Adipocyte (in vitro differentiated cells): ENCODE results near the gene METRNL.
"Not testable (repeated sequence)": the region's sequence is repeated elsewhere in the genome, so short reads cannot be mapped to it uniquely, and the experiment has no call there.

Experiments used
- DNase-seq: peaks from one replicate; pipeline ENCODE4 v3.0.0-alpha.2; 2015; ENCODE audit warnings: low read depth
- H3K27me3 ChIP-seq: replicated peaks from 2 replicates; pipeline ENCODE4 v1.7.0; 2013; ENCODE audit warnings: mild to moderate bottlenecking, low read length, moderate library complexity; ENCODE audit not compliant: control insufficient read depth, insufficient read depth
- H3K36me3 ChIP-seq: 2 replicates; pipeline ENCODE4 v1.7.0; 2013; ENCODE audit warnings: low read length, mild to moderate bottlenecking, moderate library complexity; ENCODE audit not compliant: control insufficient read depth, insufficient read depth, severe bottlenecking
- H3K4me1 ChIP-seq: 2 replicates; pipeline ENCODE4 v1.7.0; 2013; ENCODE audit warnings: mild to moderate bottlenecking, low read length, moderate library complexity; ENCODE audit not compliant: control insufficient read depth, insufficient read depth
- H3K4me3 ChIP-seq: 2 replicates; pipeline ENCODE4 v1.7.0; 2013; ENCODE audit warnings: mild to moderate bottlenecking, low read length, moderate library complexity
- H3K9ac ChIP-seq: 2 replicates; pipeline ENCODE4 v1.7.0; 2013; ENCODE audit warnings: mild to moderate bottlenecking, low read length, moderate library complexity
- H3K9me3 ChIP-seq: 2 replicates; pipeline ENCODE4 v1.7.0; 2013; ENCODE audit warnings: mild to moderate bottlenecking, low read length, moderate library complexity; ENCODE audit not compliant: control insufficient read depth

METRNL gene

DNA sequence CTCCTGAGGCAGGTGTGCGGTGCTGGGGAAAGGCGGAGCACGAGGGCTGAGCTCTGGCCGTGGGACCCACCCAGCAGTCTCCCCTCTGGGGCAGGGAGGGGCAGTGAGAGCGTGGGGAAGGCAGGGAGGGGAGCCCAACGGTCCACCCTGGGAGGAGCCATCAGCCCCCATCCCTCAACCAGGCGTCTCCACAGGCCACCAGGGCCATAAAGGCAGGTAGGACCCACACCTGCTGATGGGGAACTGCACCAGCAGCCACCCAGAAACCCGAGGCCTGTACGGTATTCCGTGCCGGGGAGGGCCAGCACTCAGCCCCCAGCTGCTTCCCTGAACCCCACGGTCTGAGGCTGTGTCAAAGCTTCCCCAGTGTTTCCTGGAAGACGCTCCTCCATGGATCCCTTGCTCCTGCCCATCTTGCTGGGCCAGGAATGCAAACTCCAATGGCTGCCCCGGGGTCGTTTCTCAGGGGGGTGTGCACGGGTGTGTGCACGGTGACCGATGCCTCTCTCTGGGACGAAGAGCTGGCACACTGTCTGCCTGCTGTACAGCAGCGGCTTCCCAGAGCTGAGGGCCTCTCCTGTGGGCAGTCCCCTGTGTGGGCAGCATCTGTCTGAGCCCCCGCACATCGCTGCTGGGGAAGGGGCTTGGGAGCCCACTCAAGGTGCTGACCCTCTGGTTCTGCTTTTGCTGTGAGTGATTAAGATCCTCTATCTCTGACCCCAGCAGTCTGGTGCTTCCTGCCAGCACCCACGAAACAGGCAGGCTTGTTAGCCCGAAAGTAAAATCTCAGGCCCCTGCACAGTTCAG, 17.2 kb upstream of the METRNL start:
- Histone ChIP-seq H3K27me3 (peaks cover 22% of the 10 kb centered on the region), H3K4me1 (no peaks in the 10 kb centered on the region), H3K9me3 (no peaks in the 10 kb centered on the region), H3K4me3 (no peak overlapping the region), H3K36me3 (no peaks in the 10 kb centered on the region), H3K9ac (no peak overlapping the region)
- DNase-seq = no peak

DNA sequence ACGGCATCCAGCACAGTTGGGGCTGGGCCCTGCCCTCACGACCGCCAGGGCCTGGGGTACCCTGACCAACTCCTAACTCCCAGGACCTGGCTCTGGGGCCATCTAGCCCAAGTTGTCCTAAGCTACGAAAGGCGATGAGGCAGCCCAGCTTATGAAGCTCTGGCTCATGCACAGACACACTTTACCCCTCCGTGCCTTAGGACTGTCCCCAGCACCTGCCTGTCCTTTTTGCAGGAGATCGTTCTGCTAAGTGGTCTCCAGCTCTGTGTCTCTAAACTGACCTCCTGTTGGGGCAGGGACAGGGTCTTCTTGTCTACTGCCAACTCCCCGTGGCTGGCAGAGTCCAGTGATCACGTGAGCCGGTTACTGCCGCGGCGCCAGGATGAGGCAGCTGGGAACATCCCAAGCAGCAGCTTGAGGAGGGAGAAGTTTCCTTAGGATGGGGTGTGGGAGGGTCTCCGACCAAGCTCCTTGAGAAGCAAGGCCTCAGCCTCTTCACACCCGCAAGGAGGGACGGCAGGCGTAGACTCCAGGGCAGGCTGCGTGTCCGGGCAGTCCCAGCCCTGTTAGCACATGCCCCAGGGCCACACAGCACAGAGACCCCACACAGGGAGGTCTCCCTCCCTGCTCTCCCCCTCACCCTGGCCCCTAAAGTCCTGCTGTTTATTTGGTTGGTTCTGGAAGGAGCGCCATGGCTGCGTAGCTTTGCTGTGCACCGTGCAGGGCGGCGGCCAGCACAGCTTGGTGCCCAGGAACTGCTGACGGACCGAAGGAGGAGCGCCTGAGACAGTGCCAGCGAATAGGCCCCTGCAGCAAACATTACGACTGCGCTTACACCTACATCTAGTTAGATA, 16.4 kb upstream of the METRNL start:
- Histone ChIP-seq H3K9me3 (no peaks in the 10 kb centered on the region), H3K36me3 (no peaks in the 10 kb centered on the region), H3K27me3 (peaks cover 22% of the 10 kb centered on the region), H3K4me1 (no peaks in the 10 kb centered on the region), H3K9ac (no peak overlapping the region), H3K4me3 (no peak overlapping the region)
- DNase-seq = no peak

DNA sequence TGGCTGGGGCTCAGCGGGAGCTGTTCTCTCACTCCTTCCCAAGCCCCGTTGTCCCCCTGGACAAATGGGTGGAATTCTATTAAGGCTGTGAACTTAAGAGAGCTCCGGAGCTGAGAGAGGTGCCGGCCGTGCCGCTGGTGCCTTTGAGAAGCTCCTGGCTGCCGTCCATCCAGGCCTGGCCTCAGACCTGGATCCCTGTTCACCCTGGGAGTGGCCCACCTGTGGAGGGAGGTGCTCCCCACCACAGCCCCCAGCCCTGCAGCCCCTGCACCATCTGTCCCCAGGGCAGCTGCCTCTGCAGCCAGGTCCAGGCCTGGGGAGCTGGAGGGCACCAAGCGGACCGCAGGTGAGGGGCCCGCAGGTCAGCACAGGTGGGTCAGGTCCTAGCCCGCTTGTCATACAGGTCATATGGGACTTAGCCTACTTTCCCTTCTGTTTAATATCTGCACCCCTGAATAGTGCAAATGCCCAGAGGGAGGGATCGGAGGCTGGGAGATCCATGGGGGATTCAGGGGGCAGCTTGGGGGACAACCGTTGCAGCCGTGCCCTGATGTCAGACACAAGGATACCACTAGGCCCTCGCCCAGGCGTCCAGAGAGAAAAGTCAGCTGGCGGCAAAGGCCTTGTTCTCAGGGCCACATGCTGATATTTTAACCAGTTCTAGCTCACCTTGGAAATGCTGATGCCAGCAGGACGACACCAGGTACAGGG, 15.2 kb upstream of the METRNL start:
- H3K9me3 ChIP-seq = no peaks in the 10 kb centered on the region
- H3K4me1 ChIP-seq = no peaks in the 10 kb centered on the region
- DNase-seq = no peak
- no peak overlapping the region for H3K4me3 ChIP-seq
- H3K9ac ChIP-seq = no peak overlapping the region
- H3K36me3 ChIP-seq = no peaks in the 10 kb centered on the region
- peaks cover 22% of the 10 kb centered on the region for H3K27me3 ChIP-seq

DNA sequence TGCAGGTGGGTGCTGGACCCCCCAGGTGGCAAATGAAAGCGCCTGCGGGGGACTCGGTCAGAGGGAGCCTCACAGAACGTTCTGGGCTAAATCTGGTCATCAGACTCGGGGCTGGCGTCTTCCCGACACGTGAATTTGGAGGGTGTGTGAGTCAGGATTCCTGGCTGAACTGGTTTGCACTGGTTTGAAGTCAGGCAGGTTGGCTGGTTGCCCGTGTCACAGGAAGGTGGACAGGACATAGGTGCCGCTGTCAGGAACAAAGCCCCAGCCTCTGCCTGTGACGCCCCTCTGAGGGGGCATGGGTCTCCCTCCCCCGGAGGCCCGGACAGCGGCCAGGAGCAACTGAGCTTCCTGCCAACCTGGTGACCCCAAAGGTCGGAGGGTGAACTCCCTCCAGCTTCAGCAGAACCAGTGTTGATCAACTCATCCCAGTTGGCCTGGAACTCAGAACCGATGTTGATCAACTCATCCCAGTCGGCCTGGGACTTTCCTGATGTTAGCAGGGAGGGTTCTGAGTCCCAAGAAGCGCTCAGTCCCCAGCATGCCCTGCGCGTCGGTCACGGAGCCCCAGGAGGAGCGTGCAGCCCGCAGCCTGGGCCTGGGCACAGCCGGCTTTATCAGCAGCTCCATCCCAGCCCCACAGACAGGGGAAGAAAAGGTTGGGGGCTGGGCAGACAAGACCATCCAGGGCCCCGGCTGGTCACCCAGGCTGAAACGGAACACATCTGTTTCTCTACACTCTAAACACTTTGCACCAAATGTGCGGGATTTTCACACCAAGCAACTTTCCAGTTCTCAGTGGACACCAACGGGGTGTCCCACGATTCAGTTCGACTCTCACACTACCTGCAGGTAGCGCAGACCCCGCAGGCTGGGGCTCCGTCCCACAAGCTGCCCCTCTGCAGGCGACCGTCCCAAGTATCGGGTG, 14.4 kb upstream of the METRNL start:
- no peaks in the 10 kb centered on the region for H3K36me3 ChIP-seq
- H3K9ac ChIP-seq = no peak overlapping the region
- H3K4me3 ChIP-seq = no peak overlapping the region
- no peaks in the 10 kb centered on the region for H3K9me3 ChIP-seq
- H3K27me3 ChIP-seq = peaks cover 22% of the 10 kb centered on the region
- no peaks in the 10 kb centered on the region for H3K4me1 ChIP-seq
- no peak for DNase-seq

DNA sequence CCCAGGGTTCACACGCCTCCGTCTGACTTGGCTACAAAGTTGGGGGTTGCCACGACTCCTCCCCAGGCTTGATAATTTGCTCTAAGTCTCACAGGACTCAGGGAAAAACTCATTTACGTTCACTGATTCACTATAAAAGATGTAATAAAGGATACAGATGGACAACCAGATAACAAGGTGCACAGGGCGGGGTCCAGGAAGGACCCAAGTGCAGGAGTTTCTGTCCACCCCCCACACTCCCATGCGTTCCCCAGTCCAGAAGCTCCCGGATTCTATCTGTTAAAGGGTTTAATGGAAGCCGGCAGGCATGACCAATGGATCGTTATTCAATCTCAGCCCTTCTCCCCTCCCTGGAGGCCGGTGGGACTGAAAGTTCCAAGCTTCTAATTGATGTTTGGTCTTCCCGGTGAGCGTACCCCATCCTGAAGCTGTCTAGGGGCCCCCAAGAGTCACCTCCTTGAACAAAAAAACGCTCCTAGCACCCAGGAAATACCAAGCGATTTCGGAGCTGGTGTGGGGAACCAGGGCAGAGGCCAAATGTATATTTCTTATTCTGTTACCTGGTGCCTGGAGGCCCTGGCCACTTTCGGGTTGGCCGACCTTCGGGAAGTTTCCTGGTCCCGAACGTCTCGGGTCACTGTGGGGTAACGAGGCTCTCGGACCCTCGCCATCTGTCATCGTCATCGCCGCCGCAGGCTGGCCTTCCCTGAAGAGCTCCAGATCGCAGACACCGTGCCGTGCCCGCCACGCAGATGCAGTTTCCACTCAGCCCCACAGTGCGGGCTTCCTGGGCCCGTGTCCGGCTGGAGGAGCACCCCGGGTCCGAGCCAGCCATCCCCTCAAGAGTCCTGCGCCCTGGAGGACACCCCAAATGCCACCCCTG, 13.5 kb upstream of the METRNL start:
- H3K9me3 ChIP-seq = no peaks in the 10 kb centered on the region
- peaks cover 22% of the 10 kb centered on the region for H3K27me3 ChIP-seq
- H3K36me3 ChIP-seq = no peaks in the 10 kb centered on the region
- DNase-seq = no peak
- H3K4me1 ChIP-seq = no peaks in the 10 kb centered on the region
- no peak overlapping the region for H3K4me3 ChIP-seq
- no peak overlapping the region for H3K9ac ChIP-seq

DNA sequence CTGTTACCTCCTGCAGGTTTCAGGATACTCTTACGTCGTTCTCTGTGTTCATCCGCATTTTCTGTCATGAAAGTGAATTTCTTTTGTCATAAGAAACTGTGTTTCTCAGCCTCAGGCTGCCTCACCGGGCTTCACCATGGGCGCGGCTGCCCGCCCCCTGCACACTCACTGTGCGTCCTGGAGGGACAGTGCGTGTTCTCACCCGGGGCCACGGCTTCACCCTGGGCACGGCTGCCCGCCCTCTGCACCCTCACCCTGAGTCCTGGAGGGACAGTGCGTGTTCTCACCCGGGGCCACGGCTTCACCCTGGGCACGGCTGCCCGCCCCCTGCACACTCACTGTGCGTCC, 12.9 kb upstream of the METRNL start:
- not testable (repeated sequence) for H3K9ac ChIP-seq, H3K9me3 ChIP-seq, H3K4me3 ChIP-seq, H3K36me3 ChIP-seq, DNase-seq, H3K4me1 ChIP-seq
- H3K27me3 ChIP-seq = peaks cover 22% of the 10 kb centered on the region

DNA sequence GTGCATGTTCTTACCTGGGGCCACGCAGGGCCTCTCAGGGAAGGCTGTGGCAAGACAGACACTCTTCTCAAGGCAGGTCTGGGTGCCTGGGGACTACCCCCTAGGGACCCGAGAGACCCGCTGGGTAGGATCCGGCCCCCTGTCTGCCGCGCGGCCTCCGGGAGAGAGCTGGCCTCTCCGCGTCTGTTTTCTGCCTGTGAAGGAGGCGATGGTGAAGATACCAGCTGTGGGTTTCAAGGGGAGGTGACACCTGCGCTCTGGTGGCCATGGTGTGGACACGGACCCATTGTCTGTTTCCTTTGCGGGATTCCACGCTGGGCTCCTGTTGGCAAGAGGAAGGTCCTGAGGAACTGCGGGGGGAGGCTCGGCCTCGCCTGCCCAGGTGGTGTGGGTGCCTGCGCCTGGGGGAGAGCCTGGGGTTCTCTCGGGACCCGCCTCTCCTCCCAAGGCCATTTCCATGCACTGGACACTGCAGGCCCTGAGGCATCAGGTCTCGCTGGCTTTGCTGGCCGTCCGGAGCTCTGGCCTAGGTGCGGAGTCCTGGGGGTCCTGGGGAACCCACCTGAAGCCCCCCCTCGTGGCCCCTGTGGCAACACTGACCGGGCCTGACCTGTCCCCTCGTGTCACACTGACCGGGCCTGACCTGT, 12.2 kb upstream of the METRNL start:
- Histone ChIP-seq H3K9ac (no peak overlapping the region), H3K4me3 (no peak overlapping the region)
- no peak for DNase-seq

DNA sequence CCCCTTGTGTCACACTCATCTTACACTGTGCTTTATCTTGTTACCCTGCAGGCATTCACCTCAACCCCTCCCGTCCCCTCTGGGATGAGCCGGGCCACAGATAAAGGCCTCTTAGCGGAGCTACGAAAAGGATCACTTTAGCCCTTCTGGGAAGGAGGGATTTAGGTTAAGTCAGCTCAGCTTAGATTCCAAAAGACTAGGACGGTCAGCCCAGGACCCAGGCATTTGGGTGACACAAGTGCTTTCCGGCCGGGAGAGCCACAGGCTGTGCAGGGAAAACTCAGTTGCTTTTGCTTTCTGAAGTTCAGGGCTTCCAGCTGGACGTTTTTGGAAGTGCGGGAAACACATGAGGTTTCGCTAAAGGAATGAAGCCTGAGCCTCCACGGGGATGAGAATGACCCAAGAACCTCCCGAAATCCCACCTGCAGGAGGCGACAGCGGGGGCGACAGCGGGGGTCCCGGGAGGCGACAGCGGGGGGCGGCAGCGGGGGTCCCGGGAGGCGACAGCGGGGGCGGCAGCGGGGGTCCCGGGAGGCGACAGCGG, 11.6 kb upstream of the METRNL start:
- Histone ChIP-seq H3K9me3 (no peaks in the 10 kb centered on the region), H3K36me3 (no peaks in the 10 kb centered on the region), H3K4me3 (no peak overlapping the region), H3K27me3 (peaks cover 22% of the 10 kb centered on the region), H3K4me1 (no peaks in the 10 kb centered on the region), H3K9ac (no peak overlapping the region)
- no peak for DNase-seq

More for the DNA sequence above, 12.2 kb upstream of the METRNL start:
- H3K9me3 ChIP-seq = no peaks in the 10 kb centered on the region
- no peaks in the 10 kb centered on the region for H3K36me3 ChIP-seq
- no peaks in the 10 kb centered on the region for H3K4me1 ChIP-seq
- H3K27me3 ChIP-seq = peaks cover 22% of the 10 kb centered on the region

DNA sequence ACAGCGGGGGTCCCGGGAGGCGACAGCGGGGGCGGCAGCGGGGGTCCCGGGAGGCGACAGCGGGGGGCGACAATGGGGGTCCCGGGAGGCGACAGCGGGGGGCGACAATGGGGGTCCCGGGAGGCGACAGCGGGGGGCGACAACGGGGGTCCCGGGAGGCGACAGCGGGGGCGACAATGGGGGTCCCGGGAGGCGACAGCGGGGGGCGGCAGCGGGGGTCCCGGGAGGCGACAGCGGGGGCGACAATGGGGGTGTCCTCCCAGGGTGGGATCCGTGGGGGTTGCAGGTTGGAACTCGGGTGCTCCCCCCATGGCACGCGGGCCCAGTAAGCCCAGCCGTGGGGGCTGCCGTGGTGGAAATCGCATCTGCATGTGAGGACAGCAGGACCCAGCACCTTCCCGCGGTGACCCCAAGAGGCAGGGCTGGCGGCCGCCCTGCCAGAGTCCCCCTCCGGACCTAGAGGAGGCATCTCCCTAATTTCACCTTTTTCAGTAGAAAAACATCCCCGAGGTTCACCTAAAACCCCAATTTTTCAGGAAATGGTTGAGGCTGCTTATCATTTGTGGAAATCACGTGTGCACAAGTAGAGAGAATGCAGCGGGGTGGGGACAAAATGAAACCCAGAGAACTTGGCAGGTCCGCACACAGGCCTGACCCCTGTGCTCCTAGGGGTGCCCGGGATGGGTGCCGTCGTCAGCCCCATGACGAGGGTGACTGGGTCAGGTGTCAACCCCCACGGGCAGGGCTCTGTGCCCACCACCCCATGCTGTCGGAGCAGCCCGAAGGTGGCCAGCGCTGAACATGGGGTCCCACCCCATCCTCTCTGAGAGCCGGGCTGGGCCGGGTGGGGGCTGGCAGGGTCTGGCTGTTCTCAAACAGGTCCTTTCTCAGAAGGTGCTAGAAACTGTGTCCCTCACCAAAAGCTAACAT, 10.5 kb upstream of the METRNL start:
- DNase-seq = no peak
- peaks cover 15% of the 10 kb centered on the region for H3K27me3 ChIP-seq
- no peak overlapping the region for H3K4me3 ChIP-seq
- no peaks in the 10 kb centered on the region for H3K9me3 ChIP-seq
- peaks cover 7% of the 10 kb centered on the region for H3K4me1 ChIP-seq
- no peaks in the 10 kb centered on the region for H3K36me3 ChIP-seq
- no peak overlapping the region for H3K9ac ChIP-seq
